ENCODE data around the gene SOWAHA.

The SOWAHA gene

DNA sequence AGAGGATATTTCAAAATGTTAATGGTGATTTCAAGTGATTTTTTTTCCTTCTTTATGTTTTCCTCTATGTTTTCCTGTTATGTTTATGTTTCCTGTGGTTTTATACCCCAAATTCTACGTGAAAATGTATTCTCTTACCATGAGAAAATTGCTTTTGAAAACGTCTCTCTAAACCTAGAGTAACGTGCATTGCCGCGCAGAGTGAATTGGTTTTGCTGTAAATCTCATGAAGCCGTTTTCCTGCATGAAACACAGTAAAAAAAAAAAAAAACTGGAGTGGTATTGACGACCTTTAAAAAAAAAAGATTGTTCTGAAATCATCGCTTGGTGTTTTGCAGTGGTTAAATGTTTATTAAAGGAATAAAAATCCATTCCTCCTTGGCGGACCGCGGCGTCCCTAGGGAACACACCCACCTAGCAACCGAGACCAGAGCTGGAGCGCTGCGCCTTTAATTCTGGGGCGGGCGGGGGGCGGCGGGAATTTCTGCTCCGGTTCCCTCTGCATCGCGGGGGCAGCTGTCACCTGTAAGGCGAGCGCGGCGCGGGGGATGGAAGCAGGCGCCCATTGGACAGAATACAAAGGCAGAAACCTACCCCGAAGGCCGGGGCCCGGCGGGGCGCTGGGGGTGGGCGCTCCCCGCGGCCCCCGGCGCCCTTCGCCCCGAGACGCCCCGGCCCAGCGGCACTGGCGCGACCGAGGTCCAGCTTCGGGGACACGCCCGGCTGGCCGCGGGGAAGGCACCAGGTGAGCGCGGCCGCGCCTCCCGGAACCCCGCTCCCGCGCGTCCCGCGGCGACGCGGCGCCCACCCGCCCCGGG, at the start of gene SOWAHA:
TSS of gene SOWAHA (plus strand) at position 522 of the 818 bp plus-strand sequence. CDS start 320 bp downstream, outside the sequence.
- Mint-ChIP-seq H3K27me3 (peaks cover 41 to 46% of the 10 kb centered on the region in 2 donors), H3K9me3 (no peaks in the 10 kb centered on the region)

DNA sequence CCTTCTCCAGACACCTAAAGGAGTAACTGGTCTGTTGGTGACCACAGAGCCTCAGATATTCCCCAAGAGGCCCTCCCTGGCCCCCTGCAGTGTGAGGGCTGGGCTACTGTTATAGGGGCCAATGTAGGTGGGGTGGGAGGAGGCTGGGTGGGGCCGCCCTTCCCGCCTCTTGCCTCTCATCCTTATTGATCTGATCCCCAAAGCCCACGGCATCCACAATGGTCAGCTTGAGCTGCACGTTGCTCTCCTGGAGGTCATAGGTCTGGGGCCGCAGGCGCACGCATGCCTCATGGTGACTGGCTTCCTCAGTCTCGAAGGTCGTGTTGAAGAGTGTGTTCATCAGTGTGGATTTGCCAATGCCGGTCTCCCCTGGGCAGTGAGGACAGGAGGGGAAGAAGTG, 49.1 kb upstream of the SOWAHA start:
- Mint-ChIP-seq H3K27me3 (peaks cover 0 to 18% of the 10 kb centered on the region in 2 donors), H3K9me3 (no peaks in the 10 kb centered on the region), H3K4me3 (no peak overlapping the region), H3K27ac (no peak overlapping the region), H3K36me3 (peaks cover 0 to 7% of the 10 kb centered on the region in 2 donors), H3K4me1 (peaks cover 0 to 4% of the 10 kb centered on the region in 2 donors)
- DNase-seq (no peak), ATAC-seq (replicated peaks) (no peak)

More for the DNA sequence above, at the start of gene SOWAHA:
- Mint-ChIP-seq H3K4me1 (peaks cover 8 to 12% of the 10 kb centered on the region in 2 donors), H3K4me3 (peak within 1 kb of the TSS; percentile 70), H3K36me3 (no peaks in the 10 kb centered on the region), H3K27ac (peak within 1 kb of the TSS; percentile 20)
- no peak for DNase-seq
- ATAC-seq (replicated peaks) = peak in 1 of 2 donors; percentile 10

GRCh38 chr5:132764671-132765238, 48.3 kb upstream of the SOWAHA start:
- H3K9me3 Mint-ChIP-seq = no peaks in the 10 kb centered on the region
- no peak overlapping the region for H3K27ac Mint-ChIP-seq
- peaks cover 0 to 4% of the 10 kb centered on the region in 2 donors for H3K4me1 Mint-ChIP-seq
- peaks cover 0 to 18% of the 10 kb centered on the region in 2 donors for H3K27me3 Mint-ChIP-seq
- peaks cover 0 to 7% of the 10 kb centered on the region in 2 donors for H3K36me3 Mint-ChIP-seq
- DNase-seq = no peak
- no peak overlapping the region for H3K4me3 Mint-ChIP-seq
- ATAC-seq (replicated peaks) = no peak

- Mint-ChIP-seq H3K36me3 (peaks cover 0 to 7% of the 10 kb centered on the region in 2 donors), H3K27ac (no peak overlapping the region), H3K4me1 (peaks cover 0 to 4% of the 10 kb centered on the region in 2 donors), H3K27me3 (peaks cover 0 to 18% of the 10 kb centered on the region in 2 donors), H3K4me3 (no peak overlapping the region), H3K9me3 (no peaks in the 10 kb centered on the region)
- DNase-seq (no peak), ATAC-seq (replicated peaks) (no peak)
These were observed 47.6 kb upstream of the SOWAHA start for GRCh38 chr5:132765311-132766019.

GRCh38 chr5:132766020-132766805, 46.9 kb upstream of the SOWAHA start:
- Mint-ChIP-seq H3K36me3 (peaks cover 0 to 7% of the 10 kb centered on the region in 2 donors), H3K27me3 (peaks cover 0 to 18% of the 10 kb centered on the region in 2 donors), H3K27ac (no peak overlapping the region), H3K4me3 (no peak overlapping the region), H3K4me1 (peaks cover 0 to 4% of the 10 kb centered on the region in 2 donors), H3K9me3 (no peaks in the 10 kb centered on the region)
- no peak for ATAC-seq (replicated peaks)
- DNase-seq = no peak

- Mint-ChIP-seq H3K27me3 (peaks cover 0 to 18% of the 10 kb centered on the region in 2 donors), H3K27ac (no peak overlapping the region), H3K9me3 (no peaks in the 10 kb centered on the region), H3K4me1 (peaks cover 0 to 4% of the 10 kb centered on the region in 2 donors), H3K36me3 (peaks cover 0 to 7% of the 10 kb centered on the region in 2 donors), H3K4me3 (no peak overlapping the region)
- no peak for DNase-seq
- no peak for ATAC-seq (replicated peaks)
These were observed 46.4 kb upstream of the SOWAHA start for GRCh38 chr5:132766806-132767055.

- Mint-ChIP-seq H3K4me1 (peaks cover 0 to 4% of the 10 kb centered on the region in 2 donors), H3K27ac (no peak overlapping the region), H3K9me3 (no peaks in the 10 kb centered on the region), H3K4me3 (no peak overlapping the region), H3K27me3 (peaks cover 0 to 21% of the 10 kb centered on the region in 2 donors), H3K36me3 (peaks cover 0 to 7% of the 10 kb centered on the region in 2 donors)
- DNase-seq = no peak
- no peak for ATAC-seq (replicated peaks)
These were observed 46.0 kb upstream of the SOWAHA start for GRCh38 chr5:132767150-132767549.

DNA sequence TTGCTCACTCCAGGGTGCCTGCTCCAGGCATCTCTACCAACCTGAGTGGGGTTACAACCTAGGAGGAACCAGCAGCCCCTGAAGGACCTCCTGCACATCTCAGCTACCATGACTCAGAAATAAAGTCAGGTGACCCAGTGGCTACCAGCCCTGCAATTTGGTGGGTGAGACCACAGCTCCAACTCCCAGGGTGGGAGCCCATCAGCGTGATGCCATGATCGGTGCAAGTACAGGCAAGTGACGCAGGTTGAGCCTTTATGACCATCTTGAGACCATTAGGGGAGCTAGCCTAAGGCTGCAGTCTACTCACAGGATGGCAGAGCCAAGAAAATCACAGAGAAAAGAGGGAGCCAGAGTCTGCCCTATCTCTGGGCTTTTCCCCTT, 44.6 kb upstream of the SOWAHA start:
- H3K4me1 Mint-ChIP-seq = no peaks in the 10 kb centered on the region
- H3K27ac Mint-ChIP-seq = no peak overlapping the region
- no peak overlapping the region for H3K4me3 Mint-ChIP-seq
- H3K36me3 Mint-ChIP-seq = peaks cover 0 to 1% of the 10 kb centered on the region in 2 donors
- ATAC-seq (replicated peaks) (no peak), DNase-seq (no peak)
- no peaks in the 10 kb centered on the region for H3K9me3 Mint-ChIP-seq
- H3K27me3 Mint-ChIP-seq = peaks cover 2 to 34% of the 10 kb centered on the region in 2 donors

- Mint-ChIP-seq H3K9me3 (no peaks in the 10 kb centered on the region), H3K27ac (no peak overlapping the region), H3K36me3 (no peaks in the 10 kb centered on the region), H3K4me3 (no peak overlapping the region), H3K4me1 (no peaks in the 10 kb centered on the region), H3K27me3 (peaks cover 18 to 52% of the 10 kb centered on the region in 2 donors)
- no peak for DNase-seq
- ATAC-seq (replicated peaks) = no peak
These were observed 42.5 kb upstream of the SOWAHA start for GRCh38 chr5:132770476-132771159.

GRCh38 chr5:132771503-132771998, 41.6 kb upstream of the SOWAHA start:
- H3K27me3 Mint-ChIP-seq = peaks cover 18 to 60% of the 10 kb centered on the region in 2 donors

GRCh38 chr5:132772291-132773070, 40.6 kb upstream of the SOWAHA start:
- no peak for DNase-seq
- ATAC-seq (replicated peaks) = no peak
- no peaks in the 10 kb centered on the region for H3K4me1 Mint-ChIP-seq
- H3K4me3 Mint-ChIP-seq = no peak overlapping the region
- no peak overlapping the region for H3K27ac Mint-ChIP-seq
- H3K27me3 Mint-ChIP-seq = peaks cover 18 to 53% of the 10 kb centered on the region in 2 donors
- no peaks in the 10 kb centered on the region for H3K36me3 Mint-ChIP-seq
- no peaks in the 10 kb centered on the region for H3K9me3 Mint-ChIP-seq

More at GRCh38 chr5:132771503-132771998, 41.6 kb upstream of the SOWAHA start:
- Mint-ChIP-seq H3K4me1 (no peaks in the 10 kb centered on the region), H3K36me3 (no peaks in the 10 kb centered on the region), H3K27ac (no peak overlapping the region), H3K4me3 (no peak overlapping the region), H3K9me3 (no peaks in the 10 kb centered on the region)
- ATAC-seq (replicated peaks) (no peak), DNase-seq (no peak)

- Mint-ChIP-seq H3K9me3 (no peaks in the 10 kb centered on the region), H3K4me1 (peaks cover 3 to 4% of the 10 kb centered on the region in 2 donors), H3K27me3 (peaks cover 22 to 57% of the 10 kb centered on the region in 2 donors), H3K4me3 (no peak overlapping the region), H3K27ac (no peak overlapping the region), H3K36me3 (no peaks in the 10 kb centered on the region)
- DNase-seq (no peak), ATAC-seq (replicated peaks) (no peak)
These were observed 40.0 kb upstream of the SOWAHA start for GRCh38 chr5:132773114-132773513.

Data from stimulated activated naive B cell treated with anti-CD40 and anti-IgM and Interleukin-4, amounts not matched to agents 10 μg/mL and 1 μg/mL and 100 μg/mL, for 72 hours (primary cell).